ENCODE results near the gene VPS13A. TPM values are rescaled to one million over a fixed set of nuclear protein-coding genes. Genes with fewer than 3 reads are reported as not detected.

The VPS13A gene
- polyA plus RNA-seq, 1 donor from 2014 or later, result 20.6 TPM

DNA sequence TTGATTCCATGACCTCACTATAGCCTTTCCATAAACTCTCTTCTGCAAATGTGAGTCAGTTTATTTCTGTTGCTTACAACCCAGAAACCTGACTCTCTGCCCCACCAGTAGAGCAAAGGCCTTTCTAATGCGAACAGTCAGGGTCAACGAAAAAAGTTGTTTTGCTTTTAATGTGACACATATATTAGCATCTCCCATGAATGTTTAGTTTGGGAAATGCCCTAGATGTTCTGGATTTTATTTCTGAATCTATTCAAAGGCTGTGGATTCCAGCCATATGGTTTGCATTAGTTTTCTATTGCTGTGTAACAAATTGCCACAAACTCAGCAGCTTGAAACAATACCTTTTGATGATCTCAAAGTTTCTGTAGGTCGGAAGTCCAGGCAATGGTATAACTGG is 277.3 kb downstream of the VPS13A start:
- Histone ChIP-seq H3K4me2 (ENCODE audit: low read length) (no peak overlapping the region), H2AFZ (ENCODE audit: low read depth, low read length) (no peak overlapping the region), H3K27me3 (ENCODE audit: insufficient read depth, low read depth, low read length) (no peaks in the 10 kb centered on the region), H3K9me3 (ENCODE audit: low read length) (no peaks in the 10 kb centered on the region), H3K9me2 (ENCODE audit: insufficient read depth, low read length) (no peaks in the 10 kb centered on the region), H3K79me2 (replicated peaks; ENCODE audit: insufficient read depth, low read length) (no peaks in the 10 kb centered on the region), H3K27ac (ENCODE audit: low read length) (no peak overlapping the region), H3F3A (ENCODE audit: insufficient read depth, low read length, poor library complexity, severe bottlenecking) (no peaks in the 10 kb centered on the region), H3K36me3 (ENCODE audit: insufficient read depth, low read length) (no peaks in the 10 kb centered on the region), H4K20me1 (ENCODE audit: insufficient read depth) (no peaks in the 10 kb centered on the region), H3K9ac (ENCODE audit: low read length) (no peak overlapping the region), H3K4me3 (ENCODE audit: low read length) (no peak overlapping the region)
- TF ChIP-seq, protein P1, sequence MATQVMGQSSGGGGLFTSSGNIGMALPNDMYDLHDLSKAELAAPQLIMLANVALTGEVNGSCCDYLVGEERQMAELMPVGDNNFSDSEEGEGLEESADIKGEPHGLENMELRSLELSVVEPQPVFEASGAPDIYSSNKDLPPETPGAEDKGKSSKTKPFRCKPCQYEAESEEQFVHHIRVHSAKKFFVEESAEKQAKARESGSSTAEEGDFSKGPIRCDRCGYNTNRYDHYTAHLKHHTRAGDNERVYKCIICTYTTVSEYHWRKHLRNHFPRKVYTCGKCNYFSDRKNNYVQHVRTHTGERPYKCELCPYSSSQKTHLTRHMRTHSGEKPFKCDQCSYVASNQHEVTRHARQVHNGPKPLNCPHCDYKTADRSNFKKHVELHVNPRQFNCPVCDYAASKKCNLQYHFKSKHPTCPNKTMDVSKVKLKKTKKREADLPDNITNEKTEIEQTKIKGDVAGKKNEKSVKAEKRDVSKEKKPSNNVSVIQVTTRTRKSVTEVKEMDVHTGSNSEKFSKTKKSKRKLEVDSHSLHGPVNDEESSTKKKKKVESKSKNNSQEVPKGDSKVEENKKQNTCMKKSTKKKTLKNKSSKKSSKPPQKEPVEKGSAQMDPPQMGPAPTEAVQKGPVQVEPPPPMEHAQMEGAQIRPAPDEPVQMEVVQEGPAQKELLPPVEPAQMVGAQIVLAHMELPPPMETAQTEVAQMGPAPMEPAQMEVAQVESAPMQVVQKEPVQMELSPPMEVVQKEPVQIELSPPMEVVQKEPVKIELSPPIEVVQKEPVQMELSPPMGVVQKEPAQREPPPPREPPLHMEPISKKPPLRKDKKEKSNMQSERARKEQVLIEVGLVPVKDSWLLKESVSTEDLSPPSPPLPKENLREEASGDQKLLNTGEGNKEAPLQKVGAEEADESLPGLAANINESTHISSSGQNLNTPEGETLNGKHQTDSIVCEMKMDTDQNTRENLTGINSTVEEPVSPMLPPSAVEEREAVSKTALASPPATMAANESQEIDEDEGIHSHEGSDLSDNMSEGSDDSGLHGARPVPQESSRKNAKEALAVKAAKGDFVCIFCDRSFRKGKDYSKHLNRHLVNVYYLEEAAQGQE (IDR thresholded peaks at IDR 0.05; ENCODE audit: borderline replicate concordance), result no peak
- TF ChIP-seq POLR2AphosphoS5 (IDR thresholded peaks at IDR 0.05) (no peak), SMC3 (conservative IDR thresholded peaks at IDR 0.05; ENCODE audit: poor library complexity) (no peak), TAF1 (IDR thresholded peaks at IDR 0.05; ENCODE audit: low read depth) (no peak), EP300 (conservative IDR thresholded peaks at IDR 0.05; ENCODE audit: poor library complexity, severe bottlenecking) (no peak), EZH2 (IDR thresholded peaks at IDR 0.05; ENCODE audit: borderline replicate concordance, insufficient read depth, low read length, poor library complexity, severe bottlenecking) (no peak), RAD21 (conservative IDR thresholded peaks at IDR 0.05) (no peak), MXI1 (conservative IDR thresholded peaks at IDR 0.05; ENCODE audit: poor library complexity, severe bottlenecking) (no peak)
- TF ChIP-seq, protein P2, sequence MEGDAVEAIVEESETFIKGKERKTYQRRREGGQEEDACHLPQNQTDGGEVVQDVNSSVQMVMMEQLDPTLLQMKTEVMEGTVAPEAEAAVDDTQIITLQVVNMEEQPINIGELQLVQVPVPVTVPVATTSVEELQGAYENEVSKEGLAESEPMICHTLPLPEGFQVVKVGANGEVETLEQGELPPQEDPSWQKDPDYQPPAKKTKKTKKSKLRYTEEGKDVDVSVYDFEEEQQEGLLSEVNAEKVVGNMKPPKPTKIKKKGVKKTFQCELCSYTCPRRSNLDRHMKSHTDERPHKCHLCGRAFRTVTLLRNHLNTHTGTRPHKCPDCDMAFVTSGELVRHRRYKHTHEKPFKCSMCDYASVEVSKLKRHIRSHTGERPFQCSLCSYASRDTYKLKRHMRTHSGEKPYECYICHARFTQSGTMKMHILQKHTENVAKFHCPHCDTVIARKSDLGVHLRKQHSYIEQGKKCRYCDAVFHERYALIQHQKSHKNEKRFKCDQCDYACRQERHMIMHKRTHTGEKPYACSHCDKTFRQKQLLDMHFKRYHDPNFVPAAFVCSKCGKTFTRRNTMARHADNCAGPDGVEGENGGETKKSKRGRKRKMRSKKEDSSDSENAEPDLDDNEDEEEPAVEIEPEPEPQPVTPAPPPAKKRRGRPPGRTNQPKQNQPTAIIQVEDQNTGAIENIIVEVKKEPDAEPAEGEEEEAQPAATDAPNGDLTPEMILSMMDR (IDR thresholded peaks at IDR 0.05; ENCODE audit: poor library complexity, severe bottlenecking), result no peak

DNA sequence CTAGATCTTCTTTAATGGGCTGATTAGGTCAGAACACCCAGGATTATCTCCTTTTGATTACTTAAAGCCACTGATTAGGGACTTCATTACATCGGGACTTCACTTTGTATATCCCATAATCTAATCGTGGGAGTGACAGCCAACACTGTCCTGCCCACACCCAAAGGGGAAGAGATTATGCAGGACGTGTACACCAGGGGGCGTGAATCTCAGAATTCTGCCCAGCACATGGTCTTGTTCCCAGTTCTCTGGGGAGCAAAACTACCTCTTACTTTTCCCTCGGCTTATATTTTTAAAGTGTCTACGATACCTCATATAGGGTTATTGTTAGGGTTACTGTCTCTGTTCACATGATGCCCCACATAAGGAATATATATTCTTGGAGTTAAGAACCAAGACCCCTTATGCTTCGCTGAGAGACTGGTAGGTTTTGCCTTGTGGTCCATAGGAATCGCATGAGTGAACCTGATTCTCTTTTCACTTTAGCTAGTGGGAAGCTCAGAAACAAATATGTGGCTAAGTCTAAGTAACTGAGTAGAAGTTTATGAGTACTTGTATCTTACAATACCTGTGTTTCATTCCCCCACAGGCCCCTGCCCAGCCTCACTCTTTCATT is 278.1 kb downstream of the VPS13A start:
- TF ChIP-seq EP300 (conservative IDR thresholded peaks at IDR 0.05; ENCODE audit: poor library complexity, severe bottlenecking) (no peak), SMC3 (conservative IDR thresholded peaks at IDR 0.05; ENCODE audit: poor library complexity) (no peak), MXI1 (conservative IDR thresholded peaks at IDR 0.05; ENCODE audit: poor library complexity, severe bottlenecking) (no peak), RAD21 (conservative IDR thresholded peaks at IDR 0.05) (no peak), POLR2AphosphoS5 (IDR thresholded peaks at IDR 0.05) (no peak), TAF1 (IDR thresholded peaks at IDR 0.05; ENCODE audit: low read depth) (no peak), EZH2 (IDR thresholded peaks at IDR 0.05; ENCODE audit: borderline replicate concordance, insufficient read depth, low read length, poor library complexity, severe bottlenecking) (no peak)
- TF ChIP-seq, protein P2 (IDR thresholded peaks at IDR 0.05; ENCODE audit: poor library complexity, severe bottlenecking), result no peak
- TF ChIP-seq, protein P1 (IDR thresholded peaks at IDR 0.05; ENCODE audit: borderline replicate concordance), result no peak
- H3K9me2 ChIP-seq (ENCODE audit: insufficient read depth, low read length), result no peaks in the 10 kb centered on the region
- H3K9me3 ChIP-seq (ENCODE audit: low read length), result no peaks in the 10 kb centered on the region
- no peak overlapping the region for H3K27ac ChIP-seq (ENCODE audit: low read length)
- H3K4me3 ChIP-seq (ENCODE audit: low read length), result no peak overlapping the region
- no peaks in the 10 kb centered on the region for H3K27me3 ChIP-seq (ENCODE audit: insufficient read depth, low read depth, low read length)
- H3K79me2 ChIP-seq (replicated peaks; ENCODE audit: insufficient read depth, low read length), result no peaks in the 10 kb centered on the region
- no peak overlapping the region for H2AFZ ChIP-seq (ENCODE audit: low read depth, low read length)
- H3K36me3 ChIP-seq (ENCODE audit: insufficient read depth, low read length), result no peaks in the 10 kb centered on the region
- H3K4me2 ChIP-seq (ENCODE audit: low read length), result no peak overlapping the region
- no peak overlapping the region for H3K9ac ChIP-seq (ENCODE audit: low read length)
- H3F3A ChIP-seq (ENCODE audit: insufficient read depth, low read length, poor library complexity, severe bottlenecking), result no peaks in the 10 kb centered on the region
- H4K20me1 ChIP-seq (ENCODE audit: insufficient read depth), result no peaks in the 10 kb centered on the region

Data from neural cell (in vitro differentiated cells).